ENCODE measurements around the gene ATRN. TPM values are rescaled to one million over a fixed set of nuclear protein-coding genes. Genes with fewer than 3 reads are reported as not detected.

The ATRN gene
- total RNA-seq, 2 experiments from 2014 or later = 6.8 to 7.6 TPM

DNA sequence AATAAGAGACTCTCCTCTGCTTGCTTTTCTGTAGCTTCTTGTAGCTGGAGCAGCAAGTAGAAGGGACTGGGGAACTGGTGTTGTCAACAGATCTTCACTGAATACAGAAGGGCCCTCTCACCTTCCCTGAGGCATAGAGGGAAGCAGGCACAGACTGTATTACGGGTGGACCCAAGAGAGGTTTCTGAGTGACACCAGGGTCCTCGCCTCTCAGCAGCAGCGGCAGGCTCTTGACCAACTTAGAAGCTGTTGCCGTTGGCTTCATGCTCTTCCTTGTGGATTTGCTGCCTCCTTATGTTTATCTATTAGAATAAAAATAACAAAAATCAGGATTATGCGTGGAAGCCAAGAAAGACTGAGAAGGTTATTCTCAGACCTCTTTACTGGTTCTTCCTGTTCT, 160.7 kb downstream of the ATRN start:
- Mint-ChIP-seq H3K27ac (no peak overlapping the region), H3K4me1 (no peaks in the 10 kb centered on the region), H3K9me3 (ENCODE audit: low read depth) (no peaks in the 10 kb centered on the region), H3K27me3 (no peaks in the 10 kb centered on the region), H3K4me3 (no peak overlapping the region), H3K36me3 (ENCODE audit: low read depth) (peaks cover 9% of the 10 kb centered on the region)
- CTCF ChIA-PET = no interaction called here
- DNase-seq = no peak
- no peak for ATAC-seq
- POLR2A ChIA-PET = interaction anchor here (0.5 kb wide), 1 partner anchor 69 kb away, joined by 3 read pairs; no protein-coding TSS in a partner anchor
- intact Hi-C loops (cut with DNase I, micrococcal nuclease) = no loop called here

DNA sequence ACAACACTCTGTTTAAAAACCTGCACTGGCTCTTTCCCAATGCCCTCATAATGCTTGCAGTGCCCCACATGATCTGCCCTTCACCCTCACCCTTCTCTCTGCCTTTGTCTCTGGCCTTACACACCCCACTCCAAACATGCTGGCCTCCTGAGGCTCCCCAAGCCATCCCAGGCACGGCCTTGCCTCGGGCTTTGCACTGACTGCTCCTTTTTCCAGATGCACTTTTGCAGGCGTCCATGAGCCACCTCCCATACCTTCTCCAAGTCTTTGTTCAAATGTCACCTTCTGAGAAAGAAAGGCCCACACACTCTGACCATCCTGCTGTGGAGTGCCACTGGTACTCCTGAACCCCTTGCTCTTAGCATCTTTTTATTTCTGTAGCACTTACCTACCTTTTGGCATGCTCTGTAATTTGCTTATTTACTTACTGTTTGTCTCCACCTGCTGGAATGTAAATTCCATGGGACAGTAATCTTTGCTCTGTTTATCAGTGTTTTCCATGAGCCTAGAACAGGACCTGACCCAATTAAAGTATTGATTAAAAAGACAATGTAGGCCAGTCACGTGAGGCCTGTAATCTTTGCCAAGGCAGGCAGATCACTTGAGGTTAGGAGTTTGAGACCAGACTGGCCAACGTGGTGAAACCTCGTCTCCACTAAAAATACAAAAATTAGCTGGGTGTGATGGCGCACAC, 161.6 kb downstream of the ATRN start:
- ChIA-PET POLR2A (no interaction called here), CTCF (interaction anchor here (0.7 to 1.1 kb wide), 2 partner anchors 69 to 849 kb away, joined by 4 to 5 read pairs; no protein-coding TSS in a partner anchor)
- H3K4me1 Mint-ChIP-seq = no peaks in the 10 kb centered on the region
- ATAC-seq = no peak
- no peak overlapping the region for H3K27ac Mint-ChIP-seq
- no peaks in the 10 kb centered on the region for H3K27me3 Mint-ChIP-seq
- DNase-seq = no peak
- H3K36me3 Mint-ChIP-seq (ENCODE audit: low read depth) = peaks cover 9% of the 10 kb centered on the region
- intact Hi-C loops (cut with DNase I, micrococcal nuclease) = no loop called here
- H3K4me3 Mint-ChIP-seq = no peak overlapping the region
- H3K9me3 Mint-ChIP-seq (ENCODE audit: low read depth) = no peaks in the 10 kb centered on the region

DNA sequence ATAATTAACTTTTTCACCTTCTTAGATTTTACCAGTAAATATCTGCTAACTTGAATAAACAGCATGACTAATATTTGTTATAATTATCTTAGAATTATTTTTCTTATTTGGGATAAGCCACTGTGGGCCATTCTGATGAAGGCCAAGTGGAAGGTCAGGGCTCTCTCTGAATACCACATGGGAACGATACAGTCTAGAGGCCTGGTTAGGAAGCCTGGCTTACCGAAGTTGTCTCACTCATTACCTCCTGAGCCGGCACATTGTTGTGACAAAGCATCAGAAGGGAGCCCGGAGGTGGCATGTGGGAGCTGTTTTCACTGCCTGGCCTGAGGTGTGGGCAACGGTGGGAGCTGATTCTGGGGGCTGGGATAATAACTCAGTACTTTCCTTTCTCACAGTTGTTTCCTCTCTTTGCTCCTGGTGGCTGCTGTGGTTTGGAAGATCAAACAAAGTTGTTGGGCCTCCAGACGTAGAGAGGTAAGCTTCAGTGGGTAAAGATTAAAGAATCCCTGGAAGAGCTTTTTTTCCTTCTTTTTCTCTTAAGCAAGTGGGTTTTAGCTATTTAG, 163.2 kb downstream of the ATRN start:
- intact Hi-C loops (cut with DNase I, micrococcal nuclease) = no loop called here
- ChIA-PET POLR2A (no interaction called here), CTCF (interaction anchor here (1.1 to 1.2 kb wide), 2 partner anchors 8 to 70 kb away, joined by 3 to 5 read pairs; no protein-coding TSS in a partner anchor)
- Mint-ChIP-seq H3K27ac (no peak overlapping the region), H3K4me1 (no peaks in the 10 kb centered on the region), H3K9me3 (ENCODE audit: low read depth) (no peaks in the 10 kb centered on the region), H3K36me3 (ENCODE audit: low read depth) (peaks cover 13% of the 10 kb centered on the region), H3K27me3 (no peaks in the 10 kb centered on the region), H3K4me3 (no peak overlapping the region)
- ATAC-seq = no peak
- DNase-seq = no peak

DNA sequence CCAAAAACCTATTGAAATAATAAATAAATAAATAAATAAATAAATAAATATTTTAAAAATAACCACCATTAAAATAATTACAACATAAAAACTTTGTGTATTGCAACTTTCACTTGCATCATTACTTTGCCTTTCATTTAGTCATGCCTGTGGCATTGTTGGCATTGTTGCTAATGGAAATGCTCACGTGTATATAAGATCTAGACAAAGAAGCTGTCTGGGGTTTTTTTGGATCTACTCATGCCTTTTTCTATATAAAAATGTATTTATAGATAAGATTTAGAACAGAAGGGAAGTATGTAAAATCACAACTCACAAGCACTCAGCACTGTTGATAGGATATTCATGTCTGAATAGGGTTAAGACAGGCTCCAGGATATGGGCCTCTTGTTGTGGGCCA, 164.5 kb downstream of the ATRN start:
- H3K27ac Mint-ChIP-seq = no peak overlapping the region
- no peaks in the 10 kb centered on the region for H3K27me3 Mint-ChIP-seq
- intact Hi-C loops (cut with DNase I, micrococcal nuclease) = no loop called here
- ChIA-PET POLR2A (no interaction called here), CTCF (no interaction called here)
- no peak overlapping the region for H3K4me3 Mint-ChIP-seq
- ATAC-seq = no peak
- no peaks in the 10 kb centered on the region for H3K9me3 Mint-ChIP-seq (ENCODE audit: low read depth)
- H3K36me3 Mint-ChIP-seq (ENCODE audit: low read depth) = peaks cover 12% of the 10 kb centered on the region
- H3K4me1 Mint-ChIP-seq = no peaks in the 10 kb centered on the region
- DNase-seq = no peak

- Mint-ChIP-seq H3K9me3 (ENCODE audit: low read depth) (no peaks in the 10 kb centered on the region), H3K36me3 (ENCODE audit: low read depth) (peaks cover 12% of the 10 kb centered on the region), H3K27ac (no peak overlapping the region), H3K27me3 (no peaks in the 10 kb centered on the region), H3K4me3 (no peak overlapping the region), H3K4me1 (no peaks in the 10 kb centered on the region)
- CTCF ChIA-PET = no interaction called here
- no peak for ATAC-seq
- intact Hi-C loops (cut with DNase I, micrococcal nuclease) = no loop called here
- DNase-seq = no peak
- POLR2A ChIA-PET = no interaction called here
Observed at GRCh38 chr20:3640259-3640658, 169.4 kb downstream of the ATRN start.

DNA sequence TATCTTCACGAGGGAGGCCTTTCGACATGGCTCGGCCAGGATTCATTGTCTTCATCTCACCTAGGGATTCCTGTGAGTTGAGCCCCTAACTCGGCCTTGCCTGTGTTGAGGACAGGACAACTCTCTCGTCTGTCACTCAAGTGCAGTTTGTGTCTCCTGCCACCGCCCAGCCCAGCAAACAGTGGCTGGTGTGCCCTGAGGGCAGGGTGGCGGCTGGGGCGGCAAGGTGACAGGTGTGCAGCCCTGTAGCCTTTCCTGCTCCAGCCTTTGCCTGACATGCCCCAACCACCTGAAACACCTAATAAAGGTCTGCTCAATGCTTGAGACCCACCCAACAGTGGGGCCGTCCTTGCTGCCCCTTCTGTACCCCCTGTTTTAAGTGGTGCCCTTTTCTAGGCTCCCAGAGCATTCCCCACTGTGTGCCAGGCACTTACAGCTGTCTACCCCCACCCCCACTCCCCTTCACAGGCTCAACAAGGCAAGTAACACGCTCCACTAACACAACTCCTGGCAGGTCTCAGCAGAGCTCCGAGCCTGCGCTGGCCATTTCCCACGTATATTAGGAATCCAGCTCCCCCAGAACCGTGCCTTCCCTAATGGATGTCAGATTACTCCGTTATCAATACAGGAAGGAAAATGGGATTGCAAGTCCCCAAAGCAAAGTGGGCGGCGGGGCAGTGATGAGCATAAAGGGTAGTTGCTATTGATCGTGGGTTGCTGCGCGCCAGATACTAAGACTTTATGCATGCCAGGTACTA, 174.7 kb downstream of the ATRN start:
- no peaks in the 10 kb centered on the region for H3K4me1 Mint-ChIP-seq
- no peaks in the 10 kb centered on the region for H3K9me3 Mint-ChIP-seq (ENCODE audit: low read depth)
- intact Hi-C loops (cut with DNase I, micrococcal nuclease) = no loop called here
- no peak overlapping the region for H3K27ac Mint-ChIP-seq
- H3K4me3 Mint-ChIP-seq = no peak overlapping the region
- H3K27me3 Mint-ChIP-seq = no peaks in the 10 kb centered on the region
- ChIA-PET POLR2A (no interaction called here), CTCF (no interaction called here)
- ATAC-seq (no peak), DNase-seq (no peak)
- H3K36me3 Mint-ChIP-seq (ENCODE audit: low read depth) = peaks cover 8% of the 10 kb centered on the region

GRCh38 chr20:3646067-3646440, 175.2 kb downstream of the ATRN start:
- H3K36me3 Mint-ChIP-seq (ENCODE audit: low read depth) = peaks cover 6% of the 10 kb centered on the region
- H3K27me3 Mint-ChIP-seq = no peaks in the 10 kb centered on the region
- H3K4me1 Mint-ChIP-seq = no peaks in the 10 kb centered on the region
- ATAC-seq (no peak), DNase-seq (no peak)
- ChIA-PET CTCF (no interaction called here), POLR2A (no interaction called here)
- no peak overlapping the region for H3K4me3 Mint-ChIP-seq
- intact Hi-C loops (cut with DNase I, micrococcal nuclease) = no loop called here
- no peaks in the 10 kb centered on the region for H3K9me3 Mint-ChIP-seq (ENCODE audit: low read depth)
- no peak overlapping the region for H3K27ac Mint-ChIP-seq

DNA sequence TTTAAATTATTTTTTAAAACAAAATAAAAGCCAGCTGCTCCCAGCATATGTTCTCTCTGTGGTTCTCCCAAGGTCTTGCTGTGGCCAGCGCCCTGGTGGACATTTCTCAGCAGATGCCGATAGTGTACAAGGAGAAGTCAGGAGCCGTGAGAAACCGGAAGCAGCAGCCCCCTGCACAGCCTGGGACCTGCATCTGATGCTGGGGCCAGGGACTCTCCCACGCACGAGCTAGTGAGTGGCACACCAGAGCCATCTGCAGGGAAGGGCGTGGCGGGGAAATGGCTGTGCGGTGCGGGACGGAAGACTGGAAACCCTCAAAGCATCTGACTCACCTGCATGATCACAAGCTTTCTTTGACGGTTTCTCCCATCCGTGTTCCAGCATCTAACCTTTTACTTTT, 175.8 kb downstream of the ATRN start:
- CTCF ChIA-PET = no interaction called here
- DNase-seq (no peak), ATAC-seq (no peak)
- POLR2A ChIA-PET = no interaction called here
- Mint-ChIP-seq H3K27me3 (no peaks in the 10 kb centered on the region), H3K4me1 (no peaks in the 10 kb centered on the region), H3K4me3 (no peak overlapping the region), H3K36me3 (ENCODE audit: low read depth) (peaks cover 6% of the 10 kb centered on the region), H3K9me3 (ENCODE audit: low read depth) (no peaks in the 10 kb centered on the region), H3K27ac (no peak overlapping the region)
- intact Hi-C loops (cut with DNase I, micrococcal nuclease) = no loop called here

- Mint-ChIP-seq H3K27ac (no peak overlapping the region), H3K4me1 (no peaks in the 10 kb centered on the region), H3K9me3 (ENCODE audit: low read depth) (no peaks in the 10 kb centered on the region), H3K27me3 (no peaks in the 10 kb centered on the region), H3K36me3 (ENCODE audit: low read depth) (peaks cover 7% of the 10 kb centered on the region), H3K4me3 (no peak overlapping the region)
- no peak for ATAC-seq
- POLR2A ChIA-PET = no interaction called here
- intact Hi-C loops (cut with DNase I, micrococcal nuclease) = no loop called here
- DNase-seq = no peak
- CTCF ChIA-PET = no interaction called here
Observed at GRCh38 chr20:3647473-3647872, 176.7 kb downstream of the ATRN start.

DNA sequence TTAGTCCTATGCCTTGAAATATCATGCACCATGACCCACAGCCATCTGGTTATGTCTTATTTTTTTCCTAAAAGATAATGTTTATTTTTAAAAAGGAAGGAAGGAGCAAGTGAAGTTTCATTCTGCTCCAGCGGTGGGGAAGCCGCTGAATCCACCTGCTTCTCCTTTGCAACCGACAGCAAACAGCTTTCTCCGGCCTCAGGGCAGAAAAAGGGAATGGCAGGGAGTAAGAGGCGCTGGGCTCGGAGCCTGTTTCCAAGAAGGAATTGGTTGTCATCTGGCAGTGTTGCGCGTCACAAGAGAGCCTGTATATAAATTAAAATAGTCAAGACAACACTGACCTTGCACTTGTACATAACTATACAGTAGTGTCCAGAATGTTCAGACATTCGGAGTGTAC, 178.1 kb downstream of the ATRN start:
- Mint-ChIP-seq H3K4me3 (no peak overlapping the region), H3K36me3 (ENCODE audit: low read depth) (peaks cover 12% of the 10 kb centered on the region), H3K27ac (no peak overlapping the region), H3K4me1 (no peaks in the 10 kb centered on the region), H3K9me3 (ENCODE audit: low read depth) (no peaks in the 10 kb centered on the region), H3K27me3 (no peaks in the 10 kb centered on the region)
- ChIA-PET CTCF (no interaction called here), POLR2A (no interaction called here)
- no peak for ATAC-seq
- intact Hi-C loops (cut with DNase I, micrococcal nuclease) = no loop called here
- no peak for DNase-seq

GRCh38 chr20:3651204-3651962, 180.6 kb downstream of the ATRN start:
- intact Hi-C loops (cut with DNase I, micrococcal nuclease) = no loop called here
- Mint-ChIP-seq H3K27ac (no peak overlapping the region), H3K4me3 (no peak overlapping the region), H3K9me3 (ENCODE audit: low read depth) (no peaks in the 10 kb centered on the region), H3K4me1 (no peaks in the 10 kb centered on the region), H3K36me3 (ENCODE audit: low read depth) (peaks cover 12% of the 10 kb centered on the region), H3K27me3 (no peaks in the 10 kb centered on the region)
- no peak for ATAC-seq
- CTCF ChIA-PET = interaction anchor here (0.6 kb wide), 1 partner anchor 23 kb away, joined by 3 read pairs; no protein-coding TSS in a partner anchor
- POLR2A ChIA-PET = no interaction called here
- no peak for DNase-seq

Data from activated CD4-positive, alpha-beta T cell treated with anti-CD3 and anti-CD28 coated beads for 36 hours (primary cell).